Panc1 (cell line): Measurements from ENCODE around the gene KRTDAP. TPM values are rescaled to one million over a fixed set of nuclear protein-coding genes. Genes with fewer than 3 reads are reported as not detected.

Source experiments
- ATAC-seq: fragments of 200-7000 bp; cut with Tn5 transposase; 2 replicates; pipeline ENCODE4 v1.9.1; 2020; ENCODE audit warnings: mild to moderate bottlenecking, moderate library complexity
- BruUV-seq: library from RNA; stranded (reverse); fragments of 400-500 nt; replicated peaks from 2 replicates; lab custom pipeline; 2021; lab: Mats Ljungman, UMichigan
- CTCF ChIA-PET: fragments of 300-600 bp; sonication (Branson Sonifier 250); formaldehyde crosslinking; loops from one replicate; lab custom pipeline; 2022; ENCODE audit warnings: antibody characterized with exemption; lab: Charles Lee
- POLR2A ChIA-PET: fragments of 300-600 bp; sonication (Branson Sonifier 250); formaldehyde crosslinking; loops from one replicate; lab custom pipeline; 2022; ENCODE audit warnings: antibody characterized with exemption; lab: Charles Lee
- DNase-seq: peaks from one replicate; pipeline ENCODE4 v3.0.0-alpha.2; 2010; ENCODE audit warnings: low read depth, low spot score
- H3K27ac ChIP-seq: 2 replicates; pipeline ENCODE4 v1.5.1; 2011; ENCODE audit warnings: mild to moderate bottlenecking, low read length, inconsistent platforms
- H3K27me3 ChIP-seq: fragments of 200-500 bp; sonication (Bioruptor generic); 2 replicates; pipeline ENCODE4 v1.6.0; 2014; ENCODE audit warnings: low read length, inconsistent platforms; ENCODE audit not compliant: control insufficient read depth, insufficient read depth
- H3K36me3 ChIP-seq: fragments of 200-500 bp; sonication (Bioruptor generic); 2 replicates; pipeline ENCODE4 v1.5.1; 2014; ENCODE audit warnings: inconsistent platforms, mild to moderate bottlenecking, low read length, moderate library complexity; ENCODE audit not compliant: control insufficient read depth, insufficient read depth
- H3K4me1 ChIP-seq: 2 replicates; pipeline ENCODE4 v1.5.1; 2011; ENCODE audit warnings: inconsistent platforms, mild to moderate bottlenecking, low read length, moderate library complexity; ENCODE audit not compliant: control insufficient read depth, insufficient read depth
- H3K4me3 ChIP-seq, 2 experiments: 2 replicates each; pipeline ENCODE4 v1.5.1; 2011 to 2012; ENCODE audit warnings: low read depth in 2 of 2, low read length in 2 of 2, mild to moderate bottlenecking in 2 of 2, inconsistent platforms in 1 of 2, moderate library complexity in 1 of 2
- H3K9me3 ChIP-seq: fragments of 200-500 bp; sonication (Bioruptor generic); 2 replicates; pipeline ENCODE4 v1.5.1; 2014; ENCODE audit warnings: low read depth, mild to moderate bottlenecking, inconsistent platforms, low read length, moderate library complexity; ENCODE audit not compliant: control insufficient read depth, insufficient read depth
- POLR2AphosphoS5 ChIP-seq: IDR thresholded peaks from 2 replicates; pipeline ENCODE4 v1.6.1; 2012; ENCODE audit warnings: mild to moderate bottlenecking, low read depth, low read length, moderate library complexity
- SIN3A ChIP-seq: IDR thresholded peaks from 2 replicates; pipeline ENCODE4 v1.6.1; 2012; ENCODE audit warnings: low read depth, mild to moderate bottlenecking, low read length, moderate library complexity, borderline replicate concordance; ENCODE audit not compliant: insufficient read depth
- TCF7L2 ChIP-seq: IDR thresholded peaks from 2 replicates; pipeline ENCODE4 v1.6.1; 2011; ENCODE audit warnings: mild to moderate bottlenecking, low read depth, low read length, inconsistent platforms
- in situ Hi-C: cut with HindIII; loops from 2 replicates; pipeline ENCODE4 v1.10.0; 2016; ENCODE audit warnings: low sequenced_read_pairs, low pct_unique_long_range_greater_than_20kb
- intact Hi-C: fragments of 100-400 bp; cut with micrococcal nuclease; formaldehyde crosslinking; loops from one replicate; pipeline ENCODE4 v1.10.0; 2022; ENCODE audit not compliant: unreplicated experiment
- total RNA-seq: library from RNA; stranded (reverse); gene quantifications from one replicate; pipeline ENCODE4 v1.2.1, GENCODE V29; 2021; ENCODE audit not compliant: unreplicated experiment
- TF ChIP-seq, protein P1 (sequence below): fragments of 450-650 bp; IDR thresholded peaks from 2 replicates; pipeline ENCODE4 v1.5.1; 2017; ENCODE audit warnings: mild to moderate bottlenecking
- TF ChIP-seq, protein P2 (sequence below), 2 experiments: IDR thresholded peaks; 2 replicates each; pipeline ENCODE4 v1.6.1; 2011 to 2012; ENCODE audit warnings: low read depth in 2 of 2, control low read depth in 1 of 2, low read length in 1 of 2, mild to moderate bottlenecking in 1 of 2, moderate library complexity in 1 of 2; ENCODE audit not compliant: insufficient read depth in 1 of 2

KRTDAP gene
- total RNA-seq, 1 experiment from 2014 or later: not detected

DNA sequence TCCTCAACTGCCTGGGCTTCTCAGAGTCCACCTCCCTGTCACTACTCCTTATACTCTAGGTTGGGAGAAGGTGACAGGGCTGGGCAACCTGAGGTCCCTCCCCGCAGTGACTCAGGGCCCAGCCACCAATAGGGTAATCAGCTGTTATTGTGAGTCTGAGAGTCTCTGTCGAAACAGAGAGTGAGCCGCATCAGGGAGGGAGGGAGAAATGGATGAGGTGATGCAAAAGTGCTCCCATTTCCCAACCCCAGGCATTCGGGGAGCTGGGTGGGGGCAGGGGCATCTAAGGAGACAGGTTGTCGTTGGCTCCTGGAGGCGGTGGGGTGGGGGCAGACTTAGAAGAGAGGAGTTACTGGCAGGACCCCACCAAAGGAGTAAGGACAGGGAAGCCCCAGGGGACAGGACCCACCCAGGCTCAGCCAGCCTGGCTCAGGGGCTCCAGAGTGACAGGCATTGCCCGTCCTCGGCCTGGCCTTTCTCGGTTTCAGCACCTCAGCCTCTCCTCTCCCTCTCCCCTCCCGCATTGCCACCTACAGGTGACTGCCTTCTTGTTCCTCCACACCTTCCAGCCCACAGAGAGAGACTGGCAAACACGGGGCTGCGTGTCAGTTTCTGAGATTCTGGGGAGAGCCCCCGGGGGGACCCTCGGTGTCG is 23.5 kb upstream of the KRTDAP start, which contains the start of gene DMKN:
TSS of gene DMKN (minus strand) at position 22 of the 654 bp plus-strand sequence. CDS start 174 bp downstream, outside the sequence.
- Histone ChIP-seq H3K27me3 (peaks cover 8% of the 10 kb centered on the region), H3K27ac (no peak within 1 kb of the TSS), H3K4me3 (no peak within 1 kb of the TSS), H3K4me1 (peaks cover 10% of the 10 kb centered on the region; the same call in 1 of the 2 replicates), H3K36me3 (no peaks in the 10 kb centered on the region; the same call in 1 of the 2 replicates), H3K9me3 (no peaks in the 10 kb centered on the region)
- in situ Hi-C loops (no loop called here), intact Hi-C loops (no loop called here)
- no TSS peak for BruUV-seq
- ATAC-seq: no peak
- POLR2A ChIA-PET: no interaction called here
- CTCF ChIA-PET: interaction anchor here (0.6 kb wide), 1 partner anchor 356 kb away, joined by 8 read pairs; no protein-coding TSS in a partner anchor
- TF ChIP-seq POLR2AphosphoS5: no peak
- TF ChIP-seq TCF7L2: no peak
- no peak for TF ChIP-seq SIN3A
- TF ChIP-seq, protein P1, sequence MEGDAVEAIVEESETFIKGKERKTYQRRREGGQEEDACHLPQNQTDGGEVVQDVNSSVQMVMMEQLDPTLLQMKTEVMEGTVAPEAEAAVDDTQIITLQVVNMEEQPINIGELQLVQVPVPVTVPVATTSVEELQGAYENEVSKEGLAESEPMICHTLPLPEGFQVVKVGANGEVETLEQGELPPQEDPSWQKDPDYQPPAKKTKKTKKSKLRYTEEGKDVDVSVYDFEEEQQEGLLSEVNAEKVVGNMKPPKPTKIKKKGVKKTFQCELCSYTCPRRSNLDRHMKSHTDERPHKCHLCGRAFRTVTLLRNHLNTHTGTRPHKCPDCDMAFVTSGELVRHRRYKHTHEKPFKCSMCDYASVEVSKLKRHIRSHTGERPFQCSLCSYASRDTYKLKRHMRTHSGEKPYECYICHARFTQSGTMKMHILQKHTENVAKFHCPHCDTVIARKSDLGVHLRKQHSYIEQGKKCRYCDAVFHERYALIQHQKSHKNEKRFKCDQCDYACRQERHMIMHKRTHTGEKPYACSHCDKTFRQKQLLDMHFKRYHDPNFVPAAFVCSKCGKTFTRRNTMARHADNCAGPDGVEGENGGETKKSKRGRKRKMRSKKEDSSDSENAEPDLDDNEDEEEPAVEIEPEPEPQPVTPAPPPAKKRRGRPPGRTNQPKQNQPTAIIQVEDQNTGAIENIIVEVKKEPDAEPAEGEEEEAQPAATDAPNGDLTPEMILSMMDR: no peak
- TF ChIP-seq, protein P2, sequence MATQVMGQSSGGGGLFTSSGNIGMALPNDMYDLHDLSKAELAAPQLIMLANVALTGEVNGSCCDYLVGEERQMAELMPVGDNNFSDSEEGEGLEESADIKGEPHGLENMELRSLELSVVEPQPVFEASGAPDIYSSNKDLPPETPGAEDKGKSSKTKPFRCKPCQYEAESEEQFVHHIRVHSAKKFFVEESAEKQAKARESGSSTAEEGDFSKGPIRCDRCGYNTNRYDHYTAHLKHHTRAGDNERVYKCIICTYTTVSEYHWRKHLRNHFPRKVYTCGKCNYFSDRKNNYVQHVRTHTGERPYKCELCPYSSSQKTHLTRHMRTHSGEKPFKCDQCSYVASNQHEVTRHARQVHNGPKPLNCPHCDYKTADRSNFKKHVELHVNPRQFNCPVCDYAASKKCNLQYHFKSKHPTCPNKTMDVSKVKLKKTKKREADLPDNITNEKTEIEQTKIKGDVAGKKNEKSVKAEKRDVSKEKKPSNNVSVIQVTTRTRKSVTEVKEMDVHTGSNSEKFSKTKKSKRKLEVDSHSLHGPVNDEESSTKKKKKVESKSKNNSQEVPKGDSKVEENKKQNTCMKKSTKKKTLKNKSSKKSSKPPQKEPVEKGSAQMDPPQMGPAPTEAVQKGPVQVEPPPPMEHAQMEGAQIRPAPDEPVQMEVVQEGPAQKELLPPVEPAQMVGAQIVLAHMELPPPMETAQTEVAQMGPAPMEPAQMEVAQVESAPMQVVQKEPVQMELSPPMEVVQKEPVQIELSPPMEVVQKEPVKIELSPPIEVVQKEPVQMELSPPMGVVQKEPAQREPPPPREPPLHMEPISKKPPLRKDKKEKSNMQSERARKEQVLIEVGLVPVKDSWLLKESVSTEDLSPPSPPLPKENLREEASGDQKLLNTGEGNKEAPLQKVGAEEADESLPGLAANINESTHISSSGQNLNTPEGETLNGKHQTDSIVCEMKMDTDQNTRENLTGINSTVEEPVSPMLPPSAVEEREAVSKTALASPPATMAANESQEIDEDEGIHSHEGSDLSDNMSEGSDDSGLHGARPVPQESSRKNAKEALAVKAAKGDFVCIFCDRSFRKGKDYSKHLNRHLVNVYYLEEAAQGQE (IDR thresholded peaks at IDR 0.05; ENCODE audit: insufficient read depth in 1 of 2, low read depth in 2 of 2, low read length in 1 of 2): no peak
- DNase-seq: no peak

DNA sequence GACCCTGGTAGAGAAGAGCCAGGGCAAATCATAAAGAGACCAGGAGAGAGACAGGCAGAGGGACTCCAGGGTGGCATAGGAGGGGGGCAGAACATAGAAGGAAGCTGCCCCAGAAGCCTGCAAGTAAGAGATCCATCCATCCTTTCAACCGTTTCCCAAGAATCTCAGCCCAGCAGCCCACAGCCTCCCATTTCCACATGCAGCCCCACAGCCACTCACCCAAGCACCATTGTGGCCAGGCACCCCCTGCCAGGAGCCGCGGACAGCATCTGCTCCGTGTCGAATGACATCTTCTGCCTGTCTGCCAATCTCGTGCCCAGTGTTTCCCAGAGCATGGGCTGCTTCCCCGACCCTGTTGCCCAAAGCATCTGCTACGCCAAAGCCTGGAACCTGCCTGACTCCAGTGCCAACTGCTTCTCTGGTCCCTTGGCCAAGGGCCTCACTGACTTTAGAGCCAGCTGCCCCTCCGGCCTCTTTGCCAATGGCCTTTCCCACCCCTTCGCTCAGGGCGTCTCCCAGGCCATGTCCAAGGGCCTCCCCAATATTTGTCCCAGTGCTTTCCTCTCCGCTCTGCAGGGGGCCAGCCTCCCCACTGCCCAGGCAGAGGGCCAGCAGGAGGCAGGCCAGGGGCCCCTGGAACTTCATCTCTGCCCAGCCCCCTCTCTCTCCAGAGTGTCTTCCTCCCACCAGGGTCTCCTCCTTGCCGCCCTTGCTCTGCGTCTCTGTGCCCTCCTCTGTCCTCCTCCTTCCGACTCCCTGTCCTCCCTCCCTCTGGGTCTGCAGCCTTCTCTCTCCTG is 22.8 kb upstream of the KRTDAP start:
- no peak for DNase-seq
- POLR2A ChIA-PET: no interaction called here
- CTCF ChIA-PET: interaction anchor here (0.6 kb wide), 1 partner anchor 357 kb away, joined by 8 read pairs; no protein-coding TSS in a partner anchor
- BruUV-seq: no TSS peak
- in situ Hi-C loops: no loop called here
- no peaks in the 10 kb centered on the region for H3K9me3 ChIP-seq
- H3K4me1 ChIP-seq: peaks cover 10% of the 10 kb centered on the region; the same call in 1 of the 2 replicates
- H3K36me3 ChIP-seq: no peaks in the 10 kb centered on the region; the same call in 1 of the 2 replicates
- H3K27ac ChIP-seq: no peak overlapping the region
- peaks cover 14% of the 10 kb centered on the region for H3K27me3 ChIP-seq
- TF ChIP-seq, protein P2 (IDR thresholded peaks at IDR 0.05; ENCODE audit: insufficient read depth in 1 of 2, low read depth in 2 of 2, low read length in 1 of 2): no peak
- TF ChIP-seq SIN3A: no peak
- H3K4me3 ChIP-seq: no peak overlapping the region
- no peak for ATAC-seq
- intact Hi-C loops: no loop called here
